ENCODE results near the gene PADI2.

Gene PADI2

GRCh38 chr1:17078991-17079868 is 40.0 kb downstream of the PADI2 start:
- Histone ChIP-seq H3K27ac (ENCODE audit: low read depth, low read length) (no peak overlapping the region), H3K56ac (ENCODE audit: low read length) (no peak overlapping the region), H3K79me2 (ENCODE audit: control insufficient read depth, insufficient read depth, low read length) (no peaks in the 10 kb centered on the region), H3K18ac (ENCODE audit: low read length) (no peak overlapping the region), H3K27me3 (ENCODE audit: insufficient read depth, low read length, poor library complexity) (no peaks in the 10 kb centered on the region), H3K4me2 (ENCODE audit: low read length) (no peak overlapping the region), H3K79me1 (ENCODE audit: low read length) (no peaks in the 10 kb centered on the region), H2AK5ac (ENCODE audit: low read length) (no peak overlapping the region), H2BK120ac (ENCODE audit: low read depth, low read length) (no peak overlapping the region), H3K36me3 (ENCODE audit: control insufficient read depth, insufficient read depth, low read length) (no peaks in the 10 kb centered on the region), H3K4me1 (ENCODE audit: control insufficient read depth, low read depth, low read length) (no peaks in the 10 kb centered on the region), H3K23ac (ENCODE audit: low read length) (no peak overlapping the region), H3K9ac (ENCODE audit: low read length) (no peak overlapping the region), H4K5ac (ENCODE audit: low read length) (no peak overlapping the region), H2BK15ac (replicated peaks; ENCODE audit: low read depth) (no peak overlapping the region), H4K8ac (ENCODE audit: low read depth, low read length) (no peak overlapping the region), H3K4ac (ENCODE audit: low read depth, low read length) (no peak overlapping the region), H3K4me3 (ENCODE audit: low read length) (no peak overlapping the region), H2BK5ac (ENCODE audit: low read length) (no peak overlapping the region)
- WGBS (ENCODE audit: extremely low coverage, insufficient coverage, low lambda C conversion rate) = 100% methylated on average over 2 of the region's 16 CpGs
- DNase-seq = no peak

- H3K9ac ChIP-seq (ENCODE audit: low read length) = no peak overlapping the region
- H2AK5ac ChIP-seq (ENCODE audit: low read length) = no peak overlapping the region
- no peak overlapping the region for H3K23ac ChIP-seq (ENCODE audit: low read length)
- no peak overlapping the region for H4K5ac ChIP-seq (ENCODE audit: low read length)
- H3K79me1 ChIP-seq (ENCODE audit: low read length) = no peaks in the 10 kb centered on the region
- H3K79me2 ChIP-seq (ENCODE audit: control insufficient read depth, insufficient read depth, low read length) = no peaks in the 10 kb centered on the region
- no peak overlapping the region for H2BK5ac ChIP-seq (ENCODE audit: low read length)
- H3K36me3 ChIP-seq (ENCODE audit: control insufficient read depth, insufficient read depth, low read length) = no peaks in the 10 kb centered on the region
- no peak overlapping the region for H3K4ac ChIP-seq (ENCODE audit: low read depth, low read length)
- no peak overlapping the region for H3K4me2 ChIP-seq (ENCODE audit: low read length)
- no peak overlapping the region for H3K27ac ChIP-seq (ENCODE audit: low read depth, low read length)
- H2BK15ac ChIP-seq (replicated peaks; ENCODE audit: low read depth) = no peak overlapping the region
- no peak overlapping the region for H2BK120ac ChIP-seq (ENCODE audit: low read depth, low read length)
- H3K56ac ChIP-seq (ENCODE audit: low read length) = peak overlapping the region; percentile 25
- no peaks in the 10 kb centered on the region for H3K4me1 ChIP-seq (ENCODE audit: control insufficient read depth, low read depth, low read length)
- H3K18ac ChIP-seq (ENCODE audit: low read length) = no peak overlapping the region
- no peaks in the 10 kb centered on the region for H3K27me3 ChIP-seq (ENCODE audit: insufficient read depth, low read length, poor library complexity)
- WGBS (ENCODE audit: extremely low coverage, insufficient coverage, low lambda C conversion rate) = no CpG with 5 or more reads among the region's 17 CpGs
- DNase-seq = peak; percentile 83
- no peak overlapping the region for H4K8ac ChIP-seq (ENCODE audit: low read depth, low read length)
- no peak overlapping the region for H3K4me3 ChIP-seq (ENCODE audit: low read length)
Observed at GRCh38 chr1:17075470-17076255, 43.6 kb downstream of the PADI2 start.

- no peaks in the 10 kb centered on the region for H3K4me1 ChIP-seq (ENCODE audit: control insufficient read depth, low read depth, low read length)
- WGBS (ENCODE audit: extremely low coverage, insufficient coverage, low lambda C conversion rate) = no CpG with 5 or more reads among the region's 6 CpGs
Observed at GRCh38 chr1:17071794-17072193, 47.5 kb downstream of the PADI2 start.

GRCh38 chr1:17070163-17070525 is 49.1 kb downstream of the PADI2 start:
- Histone ChIP-seq H2BK5ac (ENCODE audit: low read length) (no peak overlapping the region), H3K56ac (ENCODE audit: low read length) (no peak overlapping the region), H3K4ac (ENCODE audit: low read depth, low read length) (no peak overlapping the region), H4K5ac (ENCODE audit: low read length) (no peak overlapping the region), H2BK15ac (replicated peaks; ENCODE audit: low read depth) (no peak overlapping the region), H3K36me3 (ENCODE audit: control insufficient read depth, insufficient read depth, low read length) (no peaks in the 10 kb centered on the region), H2BK120ac (ENCODE audit: low read depth, low read length) (no peak overlapping the region), H3K4me1 (ENCODE audit: control insufficient read depth, low read depth, low read length) (no peaks in the 10 kb centered on the region), H4K8ac (ENCODE audit: low read depth, low read length) (no peak overlapping the region), H3K9ac (ENCODE audit: low read length) (no peak overlapping the region), H3K27ac (ENCODE audit: low read depth, low read length) (no peak overlapping the region), H3K79me2 (ENCODE audit: control insufficient read depth, insufficient read depth, low read length) (no peaks in the 10 kb centered on the region), H3K4me3 (ENCODE audit: low read length) (no peak overlapping the region), H3K4me2 (ENCODE audit: low read length) (no peak overlapping the region), H3K18ac (ENCODE audit: low read length) (no peak overlapping the region), H3K79me1 (ENCODE audit: low read length) (no peaks in the 10 kb centered on the region), H3K27me3 (ENCODE audit: insufficient read depth, low read length, poor library complexity) (no peaks in the 10 kb centered on the region), H3K23ac (ENCODE audit: low read length) (no peak overlapping the region), H2AK5ac (ENCODE audit: low read length) (no peak overlapping the region)
- WGBS (ENCODE audit: extremely low coverage, insufficient coverage, low lambda C conversion rate) = no CpG with 5 or more reads among the region's 10 CpGs
- DNase-seq = no peak

More at GRCh38 chr1:17071794-17072193, 47.5 kb downstream of the PADI2 start:
- no peak overlapping the region for H3K23ac ChIP-seq (ENCODE audit: low read length)
- no peak overlapping the region for H4K8ac ChIP-seq (ENCODE audit: low read depth, low read length)
- H3K79me2 ChIP-seq (ENCODE audit: control insufficient read depth, insufficient read depth, low read length) = no peaks in the 10 kb centered on the region
- no peaks in the 10 kb centered on the region for H3K36me3 ChIP-seq (ENCODE audit: control insufficient read depth, insufficient read depth, low read length)
- no peak overlapping the region for H3K4me2 ChIP-seq (ENCODE audit: low read length)
- no peak overlapping the region for H4K5ac ChIP-seq (ENCODE audit: low read length)
- no peak overlapping the region for H3K4me3 ChIP-seq (ENCODE audit: low read length)
- no peak for DNase-seq
- no peak overlapping the region for H3K18ac ChIP-seq (ENCODE audit: low read length)
- H2BK120ac ChIP-seq (ENCODE audit: low read depth, low read length) = no peak overlapping the region
- no peaks in the 10 kb centered on the region for H3K79me1 ChIP-seq (ENCODE audit: low read length)
- H3K9ac ChIP-seq (ENCODE audit: low read length) = no peak overlapping the region
- no peak overlapping the region for H2AK5ac ChIP-seq (ENCODE audit: low read length)
- H3K27ac ChIP-seq (ENCODE audit: low read depth, low read length) = no peak overlapping the region
- no peak overlapping the region for H3K4ac ChIP-seq (ENCODE audit: low read depth, low read length)
- H2BK15ac ChIP-seq (replicated peaks; ENCODE audit: low read depth) = no peak overlapping the region
- no peak overlapping the region for H2BK5ac ChIP-seq (ENCODE audit: low read length)
- no peaks in the 10 kb centered on the region for H3K27me3 ChIP-seq (ENCODE audit: insufficient read depth, low read length, poor library complexity)
- no peak overlapping the region for H3K56ac ChIP-seq (ENCODE audit: low read length)

- Histone ChIP-seq H2BK120ac (ENCODE audit: low read depth, low read length) (no peak overlapping the region), H3K23ac (ENCODE audit: low read length) (no peak overlapping the region), H3K56ac (ENCODE audit: low read length) (no peak overlapping the region), H3K27ac (ENCODE audit: low read depth, low read length) (no peak overlapping the region), H3K79me2 (ENCODE audit: control insufficient read depth, insufficient read depth, low read length) (no peaks in the 10 kb centered on the region), H3K79me1 (ENCODE audit: low read length) (no peaks in the 10 kb centered on the region), H2AK5ac (ENCODE audit: low read length) (no peak overlapping the region), H3K4me2 (ENCODE audit: low read length) (no peak overlapping the region), H2BK5ac (ENCODE audit: low read length) (no peak overlapping the region), H3K4me3 (ENCODE audit: low read length) (no peak overlapping the region), H3K18ac (ENCODE audit: low read length) (no peak overlapping the region), H3K27me3 (ENCODE audit: insufficient read depth, low read length, poor library complexity) (no peaks in the 10 kb centered on the region), H2BK15ac (replicated peaks; ENCODE audit: low read depth) (no peak overlapping the region), H3K36me3 (ENCODE audit: control insufficient read depth, insufficient read depth, low read length) (no peaks in the 10 kb centered on the region), H3K4me1 (ENCODE audit: control insufficient read depth, low read depth, low read length) (no peaks in the 10 kb centered on the region), H4K5ac (ENCODE audit: low read length) (no peak overlapping the region), H3K9ac (ENCODE audit: low read length) (no peak overlapping the region), H4K8ac (ENCODE audit: low read depth, low read length) (no peak overlapping the region), H3K4ac (ENCODE audit: low read depth, low read length) (no peak overlapping the region)
- DNase-seq = no peak
- WGBS (ENCODE audit: extremely low coverage, insufficient coverage, low lambda C conversion rate) = no CpG with 5 or more reads among the region's 6 CpGs
Observed at GRCh38 chr1:17069452-17070162, 49.6 kb downstream of the PADI2 start.

Data from mesendoderm (in vitro differentiated cells).